SJSA1 (cell line): Measurements from ENCODE around the gene DACH1. TPM values are rescaled to one million over a fixed set of nuclear protein-coding genes. Genes with fewer than 3 reads are reported as not detected.

Experiments
- DNase-seq, 2 experiments: peaks; one replicate each; pipeline ENCODE4 v3.0.0-alpha.2; 2015 to 2020; ENCODE audit warnings: low spot score in 2 of 2, low read depth in 1 of 2
- H3K27ac ChIP-seq: fragments of 250-450 bp; sonication (Bioruptor Pico); 2 replicates; pipeline ENCODE4 v1.5.1; 2020; ENCODE audit warnings: mild to moderate bottlenecking, moderate library complexity
- H3K27me3 ChIP-seq: fragments of 250-450 bp; sonication (Bioruptor Pico); replicated peaks from 2 replicates; pipeline ENCODE4 v1.5.1; 2020; ENCODE audit warnings: mild to moderate bottlenecking, moderate library complexity
- H3K36me3 ChIP-seq: fragments of 250-450 bp; sonication (Bioruptor Pico); 2 replicates; pipeline ENCODE4 v1.5.1; 2020; ENCODE audit warnings: mild to moderate bottlenecking
- H3K4me1 ChIP-seq: fragments of 250-450 bp; sonication (Bioruptor Pico); replicated peaks from 2 replicates; pipeline ENCODE4 v1.6.1; 2021; ENCODE audit warnings: mild to moderate bottlenecking
- H3K4me3 ChIP-seq: fragments of 250-450 bp; sonication (Bioruptor Pico); 2 replicates; pipeline ENCODE4 v1.5.1; 2020; ENCODE audit warnings: mild to moderate bottlenecking
- H3K9me3 ChIP-seq: fragments of 250-450 bp; sonication (Bioruptor Pico); replicated peaks from 2 replicates; pipeline ENCODE4 v1.5.1; 2020; ENCODE audit warnings: mild to moderate bottlenecking
- total RNA-seq: library from RNA; depleted of rRNA; stranded (reverse); fragments of >200 nt; shearing (Covaris generic); gene quantifications from 2 replicates; pipeline ENCODE4 v1.2.3, GENCODE V29; 2014

Gene DACH1
- total RNA-seq, 1 experiment from 2014 or later = not detected

- no peaks in the 10 kb centered on the region for H3K9me3 ChIP-seq
- no peaks in the 10 kb centered on the region for H3K36me3 ChIP-seq
- no peak for DNase-seq
- no peak overlapping the region for H3K27ac ChIP-seq
- no peaks in the 10 kb centered on the region for H3K27me3 ChIP-seq
- H3K4me1 ChIP-seq = no peaks in the 10 kb centered on the region; the same call in 1 of the 2 replicates
- H3K4me3 ChIP-seq = no peak overlapping the region
These were observed 245.6 kb downstream of the DACH1 start for GRCh38 chr13:71621174-71622124.

GRCh38 chr13:71619096-71619495, 247.9 kb downstream of the DACH1 start:
- no peaks in the 10 kb centered on the region for H3K4me1 ChIP-seq
- no peak overlapping the region for H3K27ac ChIP-seq
- no peaks in the 10 kb centered on the region for H3K27me3 ChIP-seq
- no peaks in the 10 kb centered on the region for H3K36me3 ChIP-seq
- no peak overlapping the region for H3K4me3 ChIP-seq
- no peak for DNase-seq
- H3K9me3 ChIP-seq = no peaks in the 10 kb centered on the region

- no peaks in the 10 kb centered on the region for H3K4me1 ChIP-seq
- H3K27ac ChIP-seq = no peak overlapping the region
- no peaks in the 10 kb centered on the region for H3K27me3 ChIP-seq
- no peak overlapping the region for H3K4me3 ChIP-seq
- no peaks in the 10 kb centered on the region for H3K9me3 ChIP-seq
- H3K36me3 ChIP-seq = no peaks in the 10 kb centered on the region
- DNase-seq = no peak
These were observed 248.8 kb downstream of the DACH1 start for GRCh38 chr13:71618159-71618558.

GRCh38 chr13:71617265-71617664, 249.7 kb downstream of the DACH1 start:
- Histone ChIP-seq H3K36me3 (no peaks in the 10 kb centered on the region), H3K4me1 (no peaks in the 10 kb centered on the region)
- DNase-seq = no peak

GRCh38 chr13:71613066-71613745, 253.8 kb downstream of the DACH1 start:
- DNase-seq = no peak
- H3K27ac ChIP-seq = no peak overlapping the region
- no peaks in the 10 kb centered on the region for H3K27me3 ChIP-seq
- H3K36me3 ChIP-seq = no peaks in the 10 kb centered on the region
- H3K4me3 ChIP-seq = no peak overlapping the region
- H3K4me1 ChIP-seq = no peaks in the 10 kb centered on the region
- no peaks in the 10 kb centered on the region for H3K9me3 ChIP-seq

More at GRCh38 chr13:71617265-71617664, 249.7 kb downstream of the DACH1 start:
- Histone ChIP-seq H3K9me3 (no peaks in the 10 kb centered on the region), H3K4me3 (no peak overlapping the region), H3K27ac (no peak overlapping the region), H3K27me3 (no peaks in the 10 kb centered on the region)

- DNase-seq = no peak
- Histone ChIP-seq H3K36me3 (no peaks in the 10 kb centered on the region), H3K27me3 (no peaks in the 10 kb centered on the region)
These were observed 255.7 kb downstream of the DACH1 start for GRCh38 chr13:71611292-71611691.

GRCh38 chr13:71610876-71611275, 256.1 kb downstream of the DACH1 start:
- no peak for DNase-seq
- H3K4me3 ChIP-seq = no peak overlapping the region
- no peaks in the 10 kb centered on the region for H3K36me3 ChIP-seq
- no peaks in the 10 kb centered on the region for H3K4me1 ChIP-seq
- H3K27me3 ChIP-seq = no peaks in the 10 kb centered on the region
- no peak overlapping the region for H3K27ac ChIP-seq
- H3K9me3 ChIP-seq = no peaks in the 10 kb centered on the region

More at GRCh38 chr13:71611292-71611691, 255.7 kb downstream of the DACH1 start:
- no peaks in the 10 kb centered on the region for H3K9me3 ChIP-seq
- no peak overlapping the region for H3K27ac ChIP-seq
- no peaks in the 10 kb centered on the region for H3K4me1 ChIP-seq
- no peak overlapping the region for H3K4me3 ChIP-seq

- Histone ChIP-seq H3K27ac (no peak overlapping the region), H3K27me3 (no peaks in the 10 kb centered on the region), H3K9me3 (no peaks in the 10 kb centered on the region), H3K36me3 (no peaks in the 10 kb centered on the region), H3K4me1 (no peaks in the 10 kb centered on the region), H3K4me3 (no peak overlapping the region)
- DNase-seq = no peak
These were observed 257.7 kb downstream of the DACH1 start for GRCh38 chr13:71609271-71609670.

GRCh38 chr13:71607575-71607974, 259.4 kb downstream of the DACH1 start:
- H3K4me3 ChIP-seq = no peak overlapping the region
- no peak for DNase-seq
- no peaks in the 10 kb centered on the region for H3K4me1 ChIP-seq
- no peaks in the 10 kb centered on the region for H3K9me3 ChIP-seq
- H3K36me3 ChIP-seq = no peaks in the 10 kb centered on the region
- H3K27ac ChIP-seq = no peak overlapping the region
- H3K27me3 ChIP-seq = no peaks in the 10 kb centered on the region

GRCh38 chr13:71606818-71607217, 260.2 kb downstream of the DACH1 start:
- Histone ChIP-seq H3K27me3 (no peaks in the 10 kb centered on the region), H3K36me3 (no peaks in the 10 kb centered on the region), H3K4me3 (no peak overlapping the region), H3K27ac (no peak overlapping the region), H3K9me3 (no peaks in the 10 kb centered on the region), H3K4me1 (no peaks in the 10 kb centered on the region)
- DNase-seq = no peak

- no peak for DNase-seq
- no peaks in the 10 kb centered on the region for H3K4me1 ChIP-seq
- H3K36me3 ChIP-seq = no peaks in the 10 kb centered on the region
- H3K9me3 ChIP-seq = no peaks in the 10 kb centered on the region
- H3K27ac ChIP-seq = no peak overlapping the region
- no peak overlapping the region for H3K4me3 ChIP-seq
- H3K27me3 ChIP-seq = no peaks in the 10 kb centered on the region
These were observed 261.3 kb downstream of the DACH1 start for GRCh38 chr13:71605744-71606143.

- Histone ChIP-seq H3K27ac (no peak overlapping the region), H3K4me1 (no peaks in the 10 kb centered on the region), H3K4me3 (no peak overlapping the region), H3K36me3 (no peaks in the 10 kb centered on the region), H3K9me3 (no peaks in the 10 kb centered on the region), H3K27me3 (no peaks in the 10 kb centered on the region)
- no peak for DNase-seq
These were observed 263.7 kb downstream of the DACH1 start for GRCh38 chr13:71603255-71603654.

- DNase-seq = no peak
- Histone ChIP-seq H3K27me3 (no peaks in the 10 kb centered on the region), H3K9me3 (no peaks in the 10 kb centered on the region), H3K4me1 (no peaks in the 10 kb centered on the region), H3K27ac (no peak overlapping the region), H3K36me3 (no peaks in the 10 kb centered on the region), H3K4me3 (no peak overlapping the region)
These were observed 264.7 kb downstream of the DACH1 start for GRCh38 chr13:71602344-71602743.

- Histone ChIP-seq H3K27me3 (no peaks in the 10 kb centered on the region), H3K4me3 (no peak overlapping the region), H3K9me3 (no peaks in the 10 kb centered on the region), H3K36me3 (no peaks in the 10 kb centered on the region), H3K4me1 (no peaks in the 10 kb centered on the region), H3K27ac (no peak overlapping the region)
- no peak for DNase-seq
These were observed 269.9 kb downstream of the DACH1 start for GRCh38 chr13:71597150-71597549.
